ENCODE data around the gene GRIN2A.

The GRIN2A gene

DNA sequence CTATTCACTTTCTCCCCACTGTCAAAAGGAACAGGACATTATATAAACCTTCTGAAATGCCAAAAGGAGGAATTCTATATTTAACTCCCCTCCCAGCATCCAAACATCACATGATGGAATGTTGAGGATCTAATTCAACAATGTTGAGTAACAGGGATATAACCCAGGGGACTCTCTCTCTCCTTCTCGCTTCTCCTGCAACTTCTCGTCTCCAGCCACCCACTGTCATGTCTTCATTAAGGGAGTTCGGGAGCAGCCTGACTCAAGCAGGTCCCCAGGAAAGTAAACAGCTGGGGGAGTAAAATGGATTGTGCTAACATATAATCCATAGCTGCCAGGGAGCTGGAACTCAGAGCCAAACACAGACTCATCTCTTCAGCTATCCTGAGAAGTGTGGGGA, 51.7 kb downstream of the GRIN2A start:
- no peak for DNase-seq (ENCODE audit: extremely low read depth, insufficient read length)
- Histone ChIP-seq H3K27me3 (replicated peaks; ENCODE audit: control insufficient read depth, insufficient read depth, low read length) (no peaks in the 10 kb centered on the region), H3K4me3 (replicated peaks; ENCODE audit: low read depth, low read length) (no peak overlapping the region), H3K36me3 (ENCODE audit: control insufficient read depth, insufficient read depth, low read length) (no peaks in the 10 kb centered on the region)
- TF ChIP-seq, protein P1, sequence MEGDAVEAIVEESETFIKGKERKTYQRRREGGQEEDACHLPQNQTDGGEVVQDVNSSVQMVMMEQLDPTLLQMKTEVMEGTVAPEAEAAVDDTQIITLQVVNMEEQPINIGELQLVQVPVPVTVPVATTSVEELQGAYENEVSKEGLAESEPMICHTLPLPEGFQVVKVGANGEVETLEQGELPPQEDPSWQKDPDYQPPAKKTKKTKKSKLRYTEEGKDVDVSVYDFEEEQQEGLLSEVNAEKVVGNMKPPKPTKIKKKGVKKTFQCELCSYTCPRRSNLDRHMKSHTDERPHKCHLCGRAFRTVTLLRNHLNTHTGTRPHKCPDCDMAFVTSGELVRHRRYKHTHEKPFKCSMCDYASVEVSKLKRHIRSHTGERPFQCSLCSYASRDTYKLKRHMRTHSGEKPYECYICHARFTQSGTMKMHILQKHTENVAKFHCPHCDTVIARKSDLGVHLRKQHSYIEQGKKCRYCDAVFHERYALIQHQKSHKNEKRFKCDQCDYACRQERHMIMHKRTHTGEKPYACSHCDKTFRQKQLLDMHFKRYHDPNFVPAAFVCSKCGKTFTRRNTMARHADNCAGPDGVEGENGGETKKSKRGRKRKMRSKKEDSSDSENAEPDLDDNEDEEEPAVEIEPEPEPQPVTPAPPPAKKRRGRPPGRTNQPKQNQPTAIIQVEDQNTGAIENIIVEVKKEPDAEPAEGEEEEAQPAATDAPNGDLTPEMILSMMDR (IDR thresholded peaks at IDR 0.05; ENCODE audit: insufficient read depth, low read length, poor library complexity, severe bottlenecking): no peak

- no peaks in the 10 kb centered on the region for H3K36me3 ChIP-seq (ENCODE audit: control insufficient read depth, insufficient read depth, low read length)
- DNase-seq (ENCODE audit: extremely low read depth, insufficient read length): no peak
- TF ChIP-seq, protein P1 (IDR thresholded peaks at IDR 0.05; ENCODE audit: insufficient read depth, low read length, poor library complexity, severe bottlenecking): no peak
- H3K27me3 ChIP-seq (replicated peaks; ENCODE audit: control insufficient read depth, insufficient read depth, low read length): no peaks in the 10 kb centered on the region
- no peak overlapping the region for H3K4me3 ChIP-seq (replicated peaks; ENCODE audit: low read depth, low read length)
These were observed 53.6 kb downstream of the GRIN2A start for GRCh38 chr16:10128397-10129258.

DNA sequence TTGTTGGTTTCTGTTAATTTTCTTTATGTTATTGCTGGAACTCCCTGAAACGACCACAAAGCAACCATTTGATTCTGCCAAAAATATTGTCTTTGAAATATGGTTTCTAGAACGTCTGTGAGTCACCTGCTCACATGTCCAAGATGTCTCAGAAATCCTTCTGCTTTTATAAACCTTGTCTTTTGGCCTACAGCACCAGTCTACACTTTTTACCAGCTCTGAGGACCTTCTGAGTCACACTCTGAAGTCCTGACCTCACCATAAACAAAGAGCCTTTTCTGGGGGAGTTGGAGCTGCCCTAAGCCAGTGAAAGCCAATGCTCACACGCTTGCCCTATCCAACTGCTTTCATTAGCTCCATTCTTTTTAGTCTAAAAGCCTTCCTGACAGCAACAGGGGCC, 55.5 kb downstream of the GRIN2A start:
- no peaks in the 10 kb centered on the region for H3K36me3 ChIP-seq (ENCODE audit: control insufficient read depth, insufficient read depth, low read length)
- no peak for DNase-seq (ENCODE audit: extremely low read depth, insufficient read length)
- TF ChIP-seq, protein P1 (IDR thresholded peaks at IDR 0.05; ENCODE audit: insufficient read depth, low read length, poor library complexity, severe bottlenecking): no peak
- H3K27me3 ChIP-seq (replicated peaks; ENCODE audit: control insufficient read depth, insufficient read depth, low read length): no peaks in the 10 kb centered on the region
- no peak overlapping the region for H3K4me3 ChIP-seq (replicated peaks; ENCODE audit: low read depth, low read length)

GRCh38 chr16:10123141-10123540, 59.1 kb downstream of the GRIN2A start:
- TF ChIP-seq, protein P1 (IDR thresholded peaks at IDR 0.05; ENCODE audit: insufficient read depth, low read length, poor library complexity, severe bottlenecking): no peak
- Histone ChIP-seq H3K36me3 (ENCODE audit: control insufficient read depth, insufficient read depth, low read length) (no peaks in the 10 kb centered on the region), H3K4me3 (replicated peaks; ENCODE audit: low read depth, low read length) (no peak overlapping the region), H3K27me3 (replicated peaks; ENCODE audit: control insufficient read depth, insufficient read depth, low read length) (no peaks in the 10 kb centered on the region)
- DNase-seq (ENCODE audit: extremely low read depth, insufficient read length): no peak

- no peak for DNase-seq (ENCODE audit: extremely low read depth, insufficient read length)
- H3K36me3 ChIP-seq (ENCODE audit: control insufficient read depth, insufficient read depth, low read length): no peaks in the 10 kb centered on the region
- H3K4me3 ChIP-seq (replicated peaks; ENCODE audit: low read depth, low read length): no peak overlapping the region
- no peaks in the 10 kb centered on the region for H3K27me3 ChIP-seq (replicated peaks; ENCODE audit: control insufficient read depth, insufficient read depth, low read length)
- TF ChIP-seq, protein P1 (IDR thresholded peaks at IDR 0.05; ENCODE audit: insufficient read depth, low read length, poor library complexity, severe bottlenecking): peak; percentile 31
These were observed 59.7 kb downstream of the GRIN2A start for GRCh38 chr16:10122546-10122945.
